Hepatocyte (in vitro differentiated cells): Measurements from ENCODE around the gene CLEC14A. TPM values are rescaled to one million over a fixed set of nuclear protein-coding genes. Genes with fewer than 3 reads are reported as not detected.

ENCODE experiments used
- DNase-seq: peaks from one replicate; pipeline ENCODE4 v3.0.0-alpha.2; 2016; ENCODE audit warnings: low spot score
- H2AFZ ChIP-seq: fragments of 200-600 bp; sonication (generic); 2 replicates; pipeline ENCODE4 v1.6.0; 2016; ENCODE audit warnings: antibody characterized with exemption, mild to moderate bottlenecking
- H3K27ac ChIP-seq: fragments of 200-600 bp; sonication (generic); 2 replicates; pipeline ENCODE4 v1.5.1; 2016; ENCODE audit warnings: mild to moderate bottlenecking
- H3K27me3 ChIP-seq: fragments of 200-600 bp; sonication (generic); 2 replicates; pipeline ENCODE4 v1.6.1; 2016
- H3K36me3 ChIP-seq: fragments of 200-600 bp; sonication (generic); replicated peaks from 2 replicates; pipeline ENCODE4 v1.5.1; 2016; ENCODE audit warnings: low read depth; ENCODE audit not compliant: insufficient read depth
- H3K4me1 ChIP-seq: fragments of 200-600 bp; sonication (generic); 2 replicates; pipeline ENCODE4 v1.5.1; 2016; ENCODE audit warnings: mild to moderate bottlenecking, moderate library complexity; ENCODE audit not compliant: insufficient read depth
- H3K4me2 ChIP-seq: fragments of 200-600 bp; sonication (generic); 2 replicates; pipeline ENCODE4 v1.6.0; 2016
- H3K4me3 ChIP-seq: fragments of 200-600 bp; sonication (generic); 2 replicates; pipeline ENCODE4 v1.5.1; 2016; ENCODE audit warnings: mild to moderate bottlenecking
- H3K79me2 ChIP-seq: fragments of 200-600 bp; sonication (generic); 2 replicates; pipeline ENCODE4 v1.6.0; 2017; ENCODE audit warnings: mild to moderate bottlenecking
- H3K9me2 ChIP-seq: fragments of 200-600 bp; sonication (generic); replicated peaks from 2 replicates; pipeline ENCODE4 v1.6.0; 2017; ENCODE audit warnings: mild to moderate bottlenecking; ENCODE audit not compliant: insufficient read depth
- H3K9me3 ChIP-seq: fragments of 200-600 bp; sonication (generic); 2 replicates; pipeline ENCODE4 v1.5.1; 2016; ENCODE audit warnings: low read depth, mild to moderate bottlenecking
- H4K20me1 ChIP-seq: fragments of 200-600 bp; sonication (generic); 2 replicates; pipeline ENCODE4 v1.6.0; 2016; ENCODE audit warnings: mild to moderate bottlenecking; ENCODE audit not compliant: insufficient read depth, poor library complexity, severe bottlenecking
- EZH2 ChIP-seq: fragments of 200-600 bp; sonication (generic); IDR thresholded peaks from 2 replicates; pipeline ENCODE4 v1.6.1; 2016; ENCODE audit warnings: antibody characterized with exemption, mild to moderate bottlenecking, borderline replicate concordance
- EZH2phosphoT487 ChIP-seq: fragments of 200-600 bp; sonication (generic); IDR thresholded peaks from one replicate; pipeline ENCODE4 v1.6.1; 2018; ENCODE audit warnings: antibody characterized with exemption, mild to moderate bottlenecking, low read depth, moderate library complexity; ENCODE audit not compliant: unreplicated experiment, severe bottlenecking
- WGBS: methylation state at CpG from one replicate; pipeline ENCODE4 v1.1.6; 2016; ENCODE audit warnings: low lambda C conversion rate; ENCODE audit errors: missing lambda C conversion rate; 5-methylcytosine and 5-hydroxymethylcytosine counted together
- polyA plus RNA-seq: library from polyadenylated mRNA; unstranded; fragments of >200 nt; fragmentation: Nextera tagmentation; extraction: Ambion mirVana; gene quantifications from 2 replicates; pipeline ENCODE4 v1.2.1, GENCODE V29; 2016
- total RNA-seq: library from RNA; depleted of rRNA; stranded (reverse); fragments of >200 nt; gene quantifications from 2 replicates; pipeline ENCODE4 v1.2.3, GENCODE V29; 2014
- TF ChIP-seq, protein P1 (sequence below): fragments of 200-600 bp; sonication (generic); IDR thresholded peaks from 2 replicates; pipeline ENCODE4 v1.5.1; 2016; ENCODE audit warnings: antibody characterized with exemption, mild to moderate bottlenecking; ENCODE audit not compliant: poor library complexity

The CLEC14A gene
- total and polyA plus RNA-seq, 2 experiments from 2014 or later = 1.9 to 2.3 TPM

DNA sequence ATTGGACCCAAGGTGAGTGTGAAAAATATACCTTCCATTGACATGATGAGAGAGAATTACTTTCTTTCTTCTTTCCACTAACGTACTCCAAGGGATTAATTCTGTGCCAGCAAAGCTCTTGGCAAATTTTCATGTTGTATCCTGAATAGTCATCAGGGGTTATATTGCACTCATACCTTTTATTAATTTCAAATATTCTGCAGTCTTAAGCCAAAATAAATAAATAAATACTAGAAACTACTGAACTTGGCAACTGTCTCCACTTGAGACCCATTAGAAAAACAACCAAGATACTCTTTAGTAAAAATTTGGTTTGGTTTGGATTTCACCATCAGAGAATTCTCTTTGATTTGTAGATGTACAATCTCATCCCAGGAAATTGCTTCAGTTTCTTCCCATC, 22.1 kb upstream of the CLEC14A start:
- Histone ChIP-seq H3K79me2 (no peaks in the 10 kb centered on the region), H3K36me3 (no peaks in the 10 kb centered on the region), H2AFZ (no peak overlapping the region), H3K9me2 (no peaks in the 10 kb centered on the region), H3K4me2 (no peak overlapping the region), H3K4me3 (no peak overlapping the region), H3K9me3 (no peaks in the 10 kb centered on the region), H3K27ac (no peak overlapping the region), H4K20me1 (no peaks in the 10 kb centered on the region), H3K27me3 (no peaks in the 10 kb centered on the region), H3K4me1 (no peaks in the 10 kb centered on the region)
- no peak for TF ChIP-seq EZH2
- TF ChIP-seq, protein P1, sequence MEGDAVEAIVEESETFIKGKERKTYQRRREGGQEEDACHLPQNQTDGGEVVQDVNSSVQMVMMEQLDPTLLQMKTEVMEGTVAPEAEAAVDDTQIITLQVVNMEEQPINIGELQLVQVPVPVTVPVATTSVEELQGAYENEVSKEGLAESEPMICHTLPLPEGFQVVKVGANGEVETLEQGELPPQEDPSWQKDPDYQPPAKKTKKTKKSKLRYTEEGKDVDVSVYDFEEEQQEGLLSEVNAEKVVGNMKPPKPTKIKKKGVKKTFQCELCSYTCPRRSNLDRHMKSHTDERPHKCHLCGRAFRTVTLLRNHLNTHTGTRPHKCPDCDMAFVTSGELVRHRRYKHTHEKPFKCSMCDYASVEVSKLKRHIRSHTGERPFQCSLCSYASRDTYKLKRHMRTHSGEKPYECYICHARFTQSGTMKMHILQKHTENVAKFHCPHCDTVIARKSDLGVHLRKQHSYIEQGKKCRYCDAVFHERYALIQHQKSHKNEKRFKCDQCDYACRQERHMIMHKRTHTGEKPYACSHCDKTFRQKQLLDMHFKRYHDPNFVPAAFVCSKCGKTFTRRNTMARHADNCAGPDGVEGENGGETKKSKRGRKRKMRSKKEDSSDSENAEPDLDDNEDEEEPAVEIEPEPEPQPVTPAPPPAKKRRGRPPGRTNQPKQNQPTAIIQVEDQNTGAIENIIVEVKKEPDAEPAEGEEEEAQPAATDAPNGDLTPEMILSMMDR = no peak
- no peak for TF ChIP-seq EZH2phosphoT487
- 70% methylated on average over 1 of the region's 1 CpG for WGBS
- no peak for DNase-seq

DNA sequence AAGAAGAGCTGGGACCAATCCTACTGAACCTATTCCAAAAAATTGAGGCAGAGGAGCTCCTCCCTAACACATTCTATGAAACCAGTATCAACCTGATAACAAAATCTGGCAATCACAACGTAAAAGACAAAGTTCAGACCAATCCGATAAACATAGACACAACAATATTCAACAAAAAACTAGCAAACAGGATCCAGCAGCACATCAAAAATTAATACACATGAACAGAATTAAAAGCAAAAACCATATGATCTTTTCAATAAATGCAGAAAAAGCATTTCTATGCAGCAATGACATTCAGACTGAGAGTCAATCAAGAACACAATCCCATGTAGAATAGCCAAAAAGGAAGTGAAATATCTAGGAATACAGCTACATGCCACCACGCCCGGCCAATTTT, 7.0 kb upstream of the CLEC14A start:
- no peak overlapping the region for H3K4me2 ChIP-seq
- no peaks in the 10 kb centered on the region for H3K4me1 ChIP-seq
- no peaks in the 10 kb centered on the region for H3K79me2 ChIP-seq
- H2AFZ ChIP-seq = no peak overlapping the region
- H4K20me1 ChIP-seq = no peaks in the 10 kb centered on the region
- H3K9me2 ChIP-seq = no peaks in the 10 kb centered on the region
- H3K36me3 ChIP-seq = no peaks in the 10 kb centered on the region
- WGBS = 86% methylated on average over 4 of the region's 4 CpGs
- DNase-seq = no peak
- H3K4me3 ChIP-seq = no peak overlapping the region
- H3K9me3 ChIP-seq = no peaks in the 10 kb centered on the region
- H3K27me3 ChIP-seq = no peaks in the 10 kb centered on the region
- TF ChIP-seq, protein P1 = no peak
- no peak for TF ChIP-seq EZH2
- TF ChIP-seq EZH2phosphoT487 = no peak
- H3K27ac ChIP-seq = no peak overlapping the region

DNA sequence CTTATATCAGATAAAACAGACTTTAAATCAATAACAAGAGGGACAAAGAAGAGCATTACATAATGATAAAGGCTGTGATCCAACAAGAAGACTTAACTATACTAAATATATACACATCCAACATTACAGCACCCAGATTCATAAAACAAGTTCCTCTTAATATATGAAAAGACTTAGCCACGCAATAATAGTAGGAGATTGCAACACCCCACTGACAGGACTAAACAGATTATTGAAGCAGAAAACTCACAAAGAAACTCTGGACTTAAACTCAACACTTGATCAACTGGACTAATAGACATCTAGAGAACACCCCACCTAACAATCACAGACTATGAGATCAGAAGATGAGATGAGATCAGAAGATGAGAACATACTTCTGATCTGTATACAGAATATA, 5.7 kb upstream of the CLEC14A start:
- no peaks in the 10 kb centered on the region for H4K20me1 ChIP-seq
- WGBS = 86% methylated on average over 1 of the region's 1 CpG
- H3K36me3 ChIP-seq = no peaks in the 10 kb centered on the region
- no peak for DNase-seq
- H3K9me3 ChIP-seq = no peaks in the 10 kb centered on the region
- H3K4me2 ChIP-seq = no peak overlapping the region
- H3K4me3 ChIP-seq = no peak overlapping the region
- no peaks in the 10 kb centered on the region for H3K4me1 ChIP-seq
- no peak overlapping the region for H3K27ac ChIP-seq
- no peak overlapping the region for H2AFZ ChIP-seq
- H3K27me3 ChIP-seq = peaks cover 7% of the 10 kb centered on the region
- no peaks in the 10 kb centered on the region for H3K9me2 ChIP-seq
- TF ChIP-seq EZH2 (no peak), EZH2phosphoT487 (no peak)
- TF ChIP-seq, protein P1 = no peak
- no peaks in the 10 kb centered on the region for H3K79me2 ChIP-seq

DNA sequence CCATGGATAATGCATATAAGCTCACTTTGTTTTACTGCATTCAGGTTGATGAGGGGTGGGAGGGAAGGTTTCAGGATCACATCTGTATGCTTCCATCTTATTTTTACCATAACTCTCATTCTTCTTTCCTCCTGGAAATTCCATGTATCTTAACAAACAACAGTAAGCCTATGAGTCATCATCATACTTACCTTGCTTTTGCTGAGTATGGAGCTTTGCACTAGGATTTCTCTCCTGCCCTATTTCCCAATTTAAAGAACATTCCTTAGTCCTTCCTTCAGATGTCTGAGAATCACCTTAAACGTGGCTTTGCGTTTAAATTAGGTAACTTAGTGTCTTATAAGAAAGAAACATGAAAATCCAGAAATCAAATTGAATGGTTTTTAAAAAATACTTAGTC, 1.6 kb upstream of the CLEC14A start:
- no peaks in the 10 kb centered on the region for H3K9me3 ChIP-seq
- peaks cover 44% of the 10 kb centered on the region for H3K27me3 ChIP-seq
- peaks cover 11% of the 10 kb centered on the region for H3K4me1 ChIP-seq
- H4K20me1 ChIP-seq = no peaks in the 10 kb centered on the region
- no peaks in the 10 kb centered on the region for H3K9me2 ChIP-seq
- no peak for TF ChIP-seq EZH2
- no peak for TF ChIP-seq EZH2phosphoT487
- TF ChIP-seq, protein P1 = no peak
- no peaks in the 10 kb centered on the region for H3K79me2 ChIP-seq
- no peak overlapping the region for H3K27ac ChIP-seq
- no peak overlapping the region for H2AFZ ChIP-seq
- no peaks in the 10 kb centered on the region for H3K36me3 ChIP-seq
- no peak overlapping the region for H3K4me3 ChIP-seq
- 69% methylated on average over 2 of the region's 2 CpGs for WGBS
- H3K4me2 ChIP-seq = no peak overlapping the region
- DNase-seq = no peak
